H9 (cell line): Measurements from ENCODE around the gene RAB3IP. TPM values are rescaled to one million over a fixed set of nuclear protein-coding genes. Genes with fewer than 3 reads are reported as not detected.

Experiments used
- DNase-seq: peaks from one replicate; pipeline ENCODE4 v3.0.0-alpha.2; 2017
- H2AFZ ChIP-seq: one replicate; pipeline ENCODE4 v1.6.1; 2013; ENCODE audit warnings: mild to moderate bottlenecking, low read length, control low read depth, moderate library complexity
- H2AK5ac ChIP-seq: 2 replicates; pipeline ENCODE4 v1.6.1; 2013; ENCODE audit warnings: low read length, control low read depth, mixed read lengths; ENCODE audit not compliant: insufficient read length
- H2BK120ac ChIP-seq: one replicate; pipeline ENCODE4 v1.6.1; 2013; ENCODE audit warnings: low read depth, mild to moderate bottlenecking, low read length, control low read depth, inconsistent platforms; ENCODE audit not compliant: poor library complexity, severe bottlenecking
- H2BK12ac ChIP-seq: 2 replicates; pipeline ENCODE4 v1.6.1; 2013; ENCODE audit warnings: low read length, control low read depth, mixed read lengths, low read depth; ENCODE audit not compliant: insufficient read length
- H2BK15ac ChIP-seq: 2 replicates; pipeline ENCODE4 v1.6.1; 2013; ENCODE audit warnings: low read depth, low read length, control low read depth
- H2BK20ac ChIP-seq: one replicate; pipeline ENCODE4 v1.6.1; 2013; ENCODE audit warnings: low read depth, mild to moderate bottlenecking, low read length, control low read depth, inconsistent platforms; ENCODE audit not compliant: poor library complexity, severe bottlenecking
- H2BK5ac ChIP-seq: 2 replicates; pipeline ENCODE4 v1.6.1; 2013; ENCODE audit warnings: low read length, control low read depth, mixed read lengths; ENCODE audit not compliant: insufficient read length
- H3K14ac ChIP-seq: 2 replicates; pipeline ENCODE4 v1.6.1; 2013; ENCODE audit warnings: low read length, control low read depth; ENCODE audit not compliant: insufficient read depth
- H3K18ac ChIP-seq: 2 replicates; pipeline ENCODE4 v1.6.1; 2013; ENCODE audit warnings: low read depth, mild to moderate bottlenecking, mixed read lengths, low read length, control low read depth; ENCODE audit not compliant: insufficient read length
- H3K23ac ChIP-seq: 2 replicates; pipeline ENCODE4 v1.6.1; 2013; ENCODE audit warnings: low read length, control low read depth, mixed read lengths, low read depth; ENCODE audit not compliant: insufficient read length
- H3K23me2 ChIP-seq: 2 replicates; pipeline ENCODE4 v1.6.1; 2013; ENCODE audit warnings: low read depth, mild to moderate bottlenecking, mixed read lengths, low read length, control low read depth; ENCODE audit not compliant: insufficient read length, poor library complexity, severe bottlenecking
- H3K27ac ChIP-seq: 2 replicates; pipeline ENCODE4 v1.5.1; 2013; ENCODE audit warnings: low read length, control low read depth, mixed read lengths, low read depth; ENCODE audit not compliant: insufficient read length
- H3K27me3 ChIP-seq: 2 replicates; pipeline ENCODE4 v1.6.1; 2013; ENCODE audit warnings: low read length, control low read depth, inconsistent platforms; ENCODE audit not compliant: insufficient read depth
- H3K4ac ChIP-seq: 2 replicates; pipeline ENCODE4 v1.6.1; 2013; ENCODE audit warnings: low read depth, mild to moderate bottlenecking, control low read depth, inconsistent platforms, low read length, moderate library complexity
- H3K4me1 ChIP-seq: 2 replicates; pipeline ENCODE4 v1.6.1; 2013; ENCODE audit warnings: low read length, control low read depth, inconsistent platforms; ENCODE audit not compliant: insufficient read depth
- H3K4me2 ChIP-seq: 2 replicates; pipeline ENCODE4 v1.6.1; 2013; ENCODE audit warnings: low read length, control low read depth, mixed read lengths; ENCODE audit not compliant: insufficient read length, insufficient read depth
- H3K56ac ChIP-seq: 2 replicates; pipeline ENCODE4 v1.6.1; 2013; ENCODE audit warnings: low read depth, mild to moderate bottlenecking, mixed read lengths, low read length, control low read depth; ENCODE audit not compliant: insufficient read length
- H3K79me1 ChIP-seq: 2 replicates; pipeline ENCODE4 v1.6.1; 2013; ENCODE audit warnings: low read depth, mild to moderate bottlenecking, moderate library complexity, low read length, control low read depth, inconsistent platforms; ENCODE audit not compliant: insufficient read depth, poor library complexity, severe bottlenecking
- H3K79me2 ChIP-seq: 2 replicates; pipeline ENCODE4 v1.6.1; 2013; ENCODE audit warnings: low read length, control low read depth, inconsistent platforms; ENCODE audit not compliant: insufficient read depth
- H3K9ac ChIP-seq: 2 replicates; pipeline ENCODE4 v1.6.1; 2013; ENCODE audit warnings: low read length, control low read depth, mixed read lengths; ENCODE audit not compliant: insufficient read length; ENCODE audit errors: extremely low read depth
- H3K9me3 ChIP-seq: one replicate; pipeline ENCODE4 v1.6.1; 2013; ENCODE audit warnings: low read depth, low read length, inconsistent platforms; ENCODE audit not compliant: control insufficient read depth
- H3T11ph ChIP-seq: one replicate; pipeline ENCODE4 v1.6.1; 2013; ENCODE audit warnings: mild to moderate bottlenecking, low read length, control low read depth, inconsistent platforms
- H4K20me1 ChIP-seq: one replicate; pipeline ENCODE4 v1.6.1; 2013; ENCODE audit not compliant: control insufficient read depth, insufficient read length, insufficient read depth
- H4K5ac ChIP-seq: 2 replicates; pipeline ENCODE4 v1.6.1; 2013; ENCODE audit warnings: low read depth, mild to moderate bottlenecking, mixed read lengths, low read length, control low read depth; ENCODE audit not compliant: insufficient read length
- H4K8ac ChIP-seq: replicated peaks from 2 replicates; pipeline ENCODE4 v1.6.1; 2013; ENCODE audit warnings: low read length, control low read depth, mixed read lengths, low read depth; ENCODE audit not compliant: insufficient read length
- H4K91ac ChIP-seq: 2 replicates; pipeline ENCODE4 v1.6.1; 2013; ENCODE audit warnings: low read depth, mild to moderate bottlenecking, moderate library complexity, mixed read lengths, low read length, control low read depth; ENCODE audit not compliant: insufficient read length
- H3K27ac Mint-ChIP-seq, 3 experiments: 2 replicates in 2 of 3; 3 replicates in 1 of 3; pipeline ENCODE4 v1.8.0; 2020 to 2021; ENCODE audit warnings: mixed read lengths in 3 of 3, mild to moderate bottlenecking in 1 of 3, moderate library complexity in 1 of 3
- H3K27me3 Mint-ChIP-seq: 2 replicates; pipeline ENCODE4 v1.8.0; 2021; ENCODE audit warnings: low read depth, mild to moderate bottlenecking, moderate library complexity, mixed read lengths
- H3K36me3 Mint-ChIP-seq, 3 experiments: 2 replicates in 2 of 3; 3 replicates in 1 of 3; pipeline ENCODE4 v1.8.0; 2020 to 2021; ENCODE audit warnings: low read depth in 3 of 3, mixed read lengths in 3 of 3; ENCODE audit not compliant: insufficient read depth in 1 of 3
- H3K4me1 Mint-ChIP-seq, 2 experiments: 2 replicates each; pipeline ENCODE4 v1.8.0; 2020; ENCODE audit warnings: mixed read lengths in 2 of 2
- H3K4me3 Mint-ChIP-seq, 2 experiments: 2 replicates in 1 of 2; 3 replicates in 1 of 2; pipeline ENCODE4 v1.8.0; 2020 to 2021; ENCODE audit warnings: mild to moderate bottlenecking in 2 of 2, mixed read lengths in 2 of 2, moderate library complexity in 1 of 2
- H3K9me3 Mint-ChIP-seq, 2 experiments: 2 replicates in 1 of 2; 3 replicates in 1 of 2; pipeline ENCODE4 v1.8.0; 2020; ENCODE audit warnings: mild to moderate bottlenecking in 2 of 2, mixed read lengths in 2 of 2, moderate library complexity in 1 of 2
- CTCF ChIP-seq: fragments of 200-600 bp; sonication (generic); conservative IDR thresholded peaks from 3 replicates; pipeline ENCODE4 v1.8.0; 2021; ENCODE audit warnings: antibody characterized with exemption, mild to moderate bottlenecking
- whole genome bisulfite sequencing: extraction: QIAGEN DNeasy Blood & Tissue Kit; methylation state at CpG from one replicate; pipeline ENCODE4 v1.1.7; 2013; ENCODE audit warnings: missing lambda C conversion rate, low lambda C conversion rate, mixed read lengths; ENCODE audit not compliant: insufficient read length; ENCODE audit errors: extremely low coverage; 5-methylcytosine and 5-hydroxymethylcytosine counted together
- total RNA-seq: library from RNA; stranded (reverse); gene quantifications from 2 replicates; pipeline ENCODE4 v1.2.1, GENCODE V29; 2021

Gene RAB3IP
- total RNA-seq, 1 experiment from 2014 or later = 45.5 TPM

GRCh38 chr12:69694123-69694522, 44.5 kb upstream of the RAB3IP start:
- no peaks in the 10 kb centered on the region for H3K9me3 Mint-ChIP-seq
- Histone ChIP-seq H3K18ac (no peak overlapping the region), H2AK5ac (no peak overlapping the region), H3K79me2 (no peaks in the 10 kb centered on the region), H2BK12ac (no peak overlapping the region), H2BK15ac (no peak overlapping the region), H3K9ac (no peak overlapping the region), H4K8ac (no peak overlapping the region), H2AFZ (no peak overlapping the region), H3K27ac (no peak overlapping the region), H3K14ac (no peak overlapping the region), H3K4ac (no peak overlapping the region), H3K56ac (no peak overlapping the region), H3K23me2 (peaks cover 1% of the 10 kb centered on the region), H2BK5ac (no peak overlapping the region), H3K79me1 (no peaks in the 10 kb centered on the region), H4K20me1 (no peaks in the 10 kb centered on the region), H3K4me1 (peaks cover 8% of the 10 kb centered on the region), H4K5ac (no peak overlapping the region), H3K4me2 (no peak overlapping the region), H2BK20ac (no peak overlapping the region), H3T11ph (no peak overlapping the region), H3K9me3 (no peaks in the 10 kb centered on the region), H2BK120ac (no peak overlapping the region), H3K27me3 (no peaks in the 10 kb centered on the region), H4K91ac (no peak overlapping the region), H3K23ac (no peak overlapping the region)
- WGBS = no CpG with 5 or more reads among the region's 7 CpGs
- DNase-seq = no peak
- no peak overlapping the region for H3K27ac Mint-ChIP-seq
- no peaks in the 10 kb centered on the region for H3K27me3 Mint-ChIP-seq
- H3K4me1 Mint-ChIP-seq = peaks cover 18 to 23% of the 10 kb centered on the region in 2 experiments
- H3K36me3 Mint-ChIP-seq = no peaks in the 10 kb centered on the region
- no peak for TF ChIP-seq CTCF
- no peak overlapping the region for H3K4me3 Mint-ChIP-seq
